HCT116 (cell line): ENCODE results near the gene RAI1. TPM values are rescaled to one million over a fixed set of nuclear protein-coding genes. Genes with fewer than 3 reads are reported as not detected.

Experiments
- ATAC-seq: fragments of 200-7000 bp; cut with Tn5 transposase; 2 replicates; pipeline ENCODE4 v1.9.1; 2020; ENCODE audit warnings: mild to moderate bottlenecking, moderate library complexity
- BruUV-seq: library from RNA; stranded (reverse); fragments of 400-500 nt; replicated peaks from 2 replicates; lab custom pipeline; 2021; lab: Mats Ljungman, UMichigan
- CTCF ChIA-PET: fragments of 300-600 bp; sonication (Branson Sonifier 250); formaldehyde crosslinking; loops from one replicate; lab custom pipeline; 2021; ENCODE audit warnings: antibody characterized with exemption; lab: Charles Lee
- POLR2A ChIA-PET: fragments of 300-600, 350-600 bp; sonication (Branson Sonifier 250); formaldehyde crosslinking; loops from one replicate; lab custom pipeline; 2021; ENCODE audit warnings: antibody characterized with exemption; lab: Charles Lee
- RAD21 ChIA-PET, 2 experiments: fragments of 300-600 bp; sonication (Branson Sonifier 250); formaldehyde crosslinking; loops; one replicate each; lab custom pipeline; 2023; ENCODE audit warnings: low total read pairs in 2 of 2; ENCODE audit not compliant: uncharacterized antibody in 2 of 2, unreplicated experiment in 2 of 2, low non-redundant PET in 1 of 2; lab: Charles Lee
- DNase-seq: peaks from one replicate; pipeline ENCODE4 v3.0.0-alpha.2; 2010; ENCODE audit warnings: low read depth, low spot score
- H2AFZ ChIP-seq: fragments of 200-600 bp; shearing (Covaris generic), sonication (generic); 2 replicates; pipeline ENCODE4 v1.6.1; 2017; ENCODE audit warnings: low read depth, mixed run types, mixed read lengths, antibody characterized with exemption, low read length; ENCODE audit not compliant: poor library complexity, severe bottlenecking
- H3K27ac ChIP-seq: 2 replicates; pipeline ENCODE4 v1.5.1; 2012; ENCODE audit warnings: low read depth, low read length
- H3K27me3 ChIP-seq: fragments of 200-600 bp; sonication (generic); 2 replicates; pipeline ENCODE4 v1.6.1; 2016; ENCODE audit warnings: mixed run types, low read length, mixed read lengths; ENCODE audit not compliant: insufficient read depth
- H3K36me3 ChIP-seq, 2 experiments: fragments of 200-500 bp in 1 of 2; fragments of 200-600 bp in 1 of 2; sonication (Bioruptor generic) in 1 of 2; sonication (generic) in 1 of 2; 2 replicates each; pipeline versions ENCODE4 v1.5.1 to v1.6.1; 2014 to 2016; ENCODE audit warnings: low read length in 2 of 2, inconsistent platforms in 1 of 2, mixed read lengths in 1 of 2, mixed run types in 1 of 2; ENCODE audit not compliant: insufficient read depth in 2 of 2, control insufficient read depth in 1 of 2
- H3K4me1 ChIP-seq, 2 experiments: fragments of 200-600 bp in 1 of 2; sonication (generic) in 1 of 2; 2 replicates each; pipeline versions ENCODE4 v1.5.1 to v1.6.1; 2012 to 2017; ENCODE audit warnings: low read length in 2 of 2, inconsistent platforms in 1 of 2, mild to moderate bottlenecking in 1 of 2, mixed read lengths in 1 of 2, mixed run types in 1 of 2, moderate library complexity in 1 of 2; ENCODE audit not compliant: insufficient read depth in 2 of 2, control insufficient read depth in 1 of 2
- H3K4me2 ChIP-seq: fragments of 200-600 bp; sonication (generic); 2 replicates; pipeline ENCODE4 v1.6.1; 2017; ENCODE audit warnings: mixed run types, low read length, mixed read lengths
- H3K4me3 ChIP-seq, 2 experiments: fragments of 200-600 bp in 1 of 2; sonication (generic) in 1 of 2; replicated peaks in 1 of 2; 2 replicates each; pipeline ENCODE4 v1.5.1; 2011 to 2016; ENCODE audit warnings: low read length in 2 of 2, control low read depth in 1 of 2, low read depth in 1 of 2, mild to moderate bottlenecking in 1 of 2, mixed read lengths in 1 of 2, mixed run types in 1 of 2
- H3K79me2 ChIP-seq: fragments of 200-600 bp; sonication (generic); 2 replicates; pipeline ENCODE4 v1.6.1; 2017; ENCODE audit warnings: mild to moderate bottlenecking, mixed run types, low read length, moderate library complexity, mixed read lengths; ENCODE audit not compliant: insufficient read depth
- H3K9ac ChIP-seq: fragments of 200-600 bp; sonication (generic); 2 replicates; pipeline ENCODE4 v1.6.1; 2016; ENCODE audit warnings: low read length, mixed read lengths
- H3K9me2 ChIP-seq: fragments of 200-600 bp; sonication (generic), shearing (Covaris generic); 2 replicates; pipeline ENCODE4 v1.6.1; 2017; ENCODE audit warnings: mixed run types, mild to moderate bottlenecking, moderate library complexity; ENCODE audit not compliant: insufficient read depth
- H3K9me3 ChIP-seq, 2 experiments: fragments of 200-500 bp in 1 of 2; fragments of 200-600 bp in 1 of 2; sonication (Bioruptor generic) in 1 of 2; sonication (generic) in 1 of 2; 2 replicates each; pipeline ENCODE4 v1.6.1; 2014 to 2017; ENCODE audit warnings: low read length in 2 of 2, mixed read lengths in 2 of 2, inconsistent platforms in 1 of 2, low read depth in 1 of 2, mild to moderate bottlenecking in 1 of 2, mixed run types in 1 of 2, moderate library complexity in 1 of 2; ENCODE audit not compliant: control insufficient read depth in 1 of 2, insufficient read depth in 1 of 2
- H4K20me1 ChIP-seq: fragments of 200-600 bp; sonication (generic), shearing (Covaris generic); 2 replicates; pipeline ENCODE4 v1.6.1; 2017; ENCODE audit warnings: mixed run types, mild to moderate bottlenecking, moderate library complexity; ENCODE audit not compliant: insufficient read depth
- ATF3 ChIP-seq: IDR thresholded peaks from 2 replicates; pipeline ENCODE4 v1.6.1; 2012
- CBX3 ChIP-seq: IDR thresholded peaks from 2 replicates; pipeline ENCODE4 v1.6.1; 2012; ENCODE audit warnings: low read depth
- CTCF ChIP-seq, 3 experiments: fragments of 200-600 bp in 1 of 3; sonication (generic) in 1 of 3; IDR thresholded peaks in 2 of 3; conservative IDR thresholded peaks in 1 of 3; 2 replicates each; pipeline ENCODE4 v1.5.1; 2012 to 2017; ENCODE audit warnings: low read depth in 2 of 3, low read length in 2 of 3, antibody characterized with exemption in 1 of 3, borderline replicate concordance in 1 of 3, control low read depth in 1 of 3, mild to moderate bottlenecking in 1 of 3, mixed read lengths in 1 of 3, mixed run types in 1 of 3, moderate library complexity in 1 of 3; ENCODE audit not compliant: insufficient read depth in 1 of 3
- EGR1 ChIP-seq: IDR thresholded peaks from 2 replicates; pipeline ENCODE4 v1.6.1; 2012; ENCODE audit warnings: low read depth
- ELF1 ChIP-seq: IDR thresholded peaks from 2 replicates; pipeline ENCODE4 v1.6.1; 2012; ENCODE audit warnings: low read depth, borderline replicate concordance
- EZH2 ChIP-seq: fragments of 200-600 bp; sonication (generic); IDR thresholded peaks from 2 replicates; pipeline ENCODE4 v1.6.1; 2017; ENCODE audit warnings: antibody characterized with exemption, mixed run types
- EZH2phosphoT487 ChIP-seq: fragments of 200-600 bp; IDR thresholded peaks from 2 replicates; pipeline ENCODE4 v1.6.1; 2018; ENCODE audit warnings: antibody characterized with exemption, borderline replicate concordance
- FOSL1 ChIP-seq: IDR thresholded peaks from 2 replicates; pipeline ENCODE4 v1.6.1; 2012; ENCODE audit warnings: low read depth
- MAX ChIP-seq: IDR thresholded peaks from 2 replicates; pipeline ENCODE4 v1.6.1; 2012
- POLR2A ChIP-seq: IDR thresholded peaks from 2 replicates; pipeline ENCODE4 v1.7.0; 2011; ENCODE audit warnings: borderline replicate concordance; ENCODE audit not compliant: insufficient read depth, insufficient read length; ENCODE audit errors: extremely low read depth
- RAD21 ChIP-seq: IDR thresholded peaks from 2 replicates; pipeline ENCODE4 v1.6.1; 2012; ENCODE audit warnings: low read depth, mild to moderate bottlenecking
- SIN3A ChIP-seq: IDR thresholded peaks from 2 replicates; pipeline ENCODE4 v1.6.1; 2012; ENCODE audit warnings: low read depth
- SRF ChIP-seq: IDR thresholded peaks from 2 replicates; pipeline ENCODE4 v1.6.1; 2012; ENCODE audit warnings: low read depth
- TCF7L2 ChIP-seq: IDR thresholded peaks from 2 replicates; pipeline ENCODE4 v1.7.0; 2011; ENCODE audit warnings: borderline replicate concordance, inconsistent platforms; ENCODE audit not compliant: insufficient read depth, insufficient read length; ENCODE audit errors: extremely low read depth
- ZBTB33 ChIP-seq: IDR thresholded peaks from 2 replicates; pipeline ENCODE4 v1.6.1; 2011; ENCODE audit warnings: mild to moderate bottlenecking, low read length, moderate library complexity; ENCODE audit not compliant: insufficient replicate concordance; ENCODE audit errors: extremely low read depth
- ZNF274 ChIP-seq: fragments of 200-500 bp; sonication (Bioruptor generic); IDR thresholded peaks from 2 replicates; pipeline ENCODE4 v1.6.1; 2014; ENCODE audit warnings: mild to moderate bottlenecking, low read depth, low read length, inconsistent platforms
- intact Hi-C: fragments of 100-400 bp; cut with micrococcal nuclease; formaldehyde crosslinking; loops from 2 replicates; pipeline ENCODE4 v1.10.0; 2022
- total RNA-seq: library from RNA; stranded (reverse); gene quantifications from one replicate; pipeline ENCODE4 v1.2.1, GENCODE V29; 2021; ENCODE audit not compliant: unreplicated experiment

Gene RAI1
- total RNA-seq, 1 experiment from 2014 or later = 38.5 TPM

- ChIA-PET CTCF (no interaction called here), POLR2A (interaction anchor here (1.0 kb wide), 1 partner anchor 21 kb away, joined by 4 read pairs; the partner anchor contains the start of gene SREBF1), RAD21 (no interaction called here)
- BruUV-seq = no TSS peak
- DNase-seq (no peak), ATAC-seq (no peak)
- no peak overlapping the region for H3K4me3 ChIP-seq
- H3K79me2 ChIP-seq = no peaks in the 10 kb centered on the region
- no peaks in the 10 kb centered on the region for H3K9me2 ChIP-seq
- no peaks in the 10 kb centered on the region for H3K27me3 ChIP-seq
- no peak overlapping the region for H2AFZ ChIP-seq
- intact Hi-C loops = no loop called here
- no peaks in the 10 kb centered on the region for H3K9me3 ChIP-seq
- no peak overlapping the region for H3K9ac ChIP-seq
- no peak for TF ChIP-seq EZH2phosphoT487
- no peak for TF ChIP-seq ATF3
- no peak for TF ChIP-seq POLR2A
- no peak for TF ChIP-seq ELF1
- no peak for TF ChIP-seq ZBTB33
- TF ChIP-seq FOSL1 = no peak
- no peak for TF ChIP-seq CBX3
- no peak for TF ChIP-seq RAD21
- no peak for TF ChIP-seq CTCF (IDR thresholded peaks at IDR 0.05 in 2 of 3, conservative IDR thresholded peaks at IDR 0.05 in 1 of 3; ENCODE audit: borderline replicate concordance in 1 of 3, insufficient read depth in 1 of 3, low read depth in 2 of 3, low read length in 2 of 3)
- TF ChIP-seq SIN3A = no peak
- no peak for TF ChIP-seq EGR1
- TF ChIP-seq TCF7L2 = no peak
- no peak for TF ChIP-seq EZH2
- TF ChIP-seq MAX = no peak
- no peak for TF ChIP-seq SRF
- TF ChIP-seq ZNF274 = no peak
- H3K27ac ChIP-seq = no peak overlapping the region
- H4K20me1 ChIP-seq = no peaks in the 10 kb centered on the region
- no peaks in the 10 kb centered on the region for H3K36me3 ChIP-seq
- peaks cover 21 to 34% of the 10 kb centered on the region in 2 experiments; a peak in 3 of 4 replicates for H3K4me1 ChIP-seq
- no peak overlapping the region for H3K4me2 ChIP-seq
These were observed 176.2 kb downstream of the RAI1 start for GRCh38 chr17:17857496-17857895.
